ENCODE results near the gene DNLZ.

The DNLZ gene

DNA sequence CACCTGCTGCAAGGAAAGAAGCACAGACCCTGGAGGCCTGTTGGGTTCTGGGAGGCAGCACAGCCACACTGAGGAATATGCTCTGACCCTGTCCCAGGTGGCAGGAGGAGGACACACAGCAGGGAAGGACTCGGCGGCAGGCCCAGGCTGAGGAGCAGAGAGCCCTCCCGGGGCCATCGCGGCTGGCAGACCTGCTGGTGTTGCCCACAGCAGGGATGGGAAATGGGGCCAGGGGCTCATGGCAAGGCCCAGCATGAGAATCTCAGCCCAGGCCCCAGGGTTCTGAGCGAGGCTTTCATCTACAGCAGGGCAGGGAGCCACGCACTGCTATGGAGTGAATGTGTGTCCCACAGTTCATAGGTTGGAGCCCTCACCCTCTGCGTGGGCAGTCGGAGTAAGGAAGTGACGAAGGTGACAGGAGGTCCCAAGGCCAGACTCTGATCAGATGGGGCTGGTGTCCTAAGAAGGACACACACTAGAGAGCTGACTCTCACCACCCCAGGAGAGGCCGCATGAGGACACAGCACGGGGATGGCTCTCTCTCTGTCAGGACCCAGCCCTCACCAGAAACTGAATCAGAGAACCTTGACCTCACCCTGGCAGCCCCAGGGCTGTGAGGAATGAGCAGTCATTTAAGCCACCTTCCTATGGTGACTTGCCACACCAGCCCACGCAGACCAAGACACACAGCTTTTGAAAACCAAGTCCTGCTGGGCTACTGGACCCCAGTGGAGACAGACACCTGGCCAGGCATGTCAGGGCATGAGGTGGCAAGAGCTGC lies 46.5 kb downstream of the DNLZ start:
- DNase-seq (ENCODE audit: low spot score) = no peak

GRCh38 chr9:136316271-136316751 lies 47.2 kb downstream of the DNLZ start:
- DNase-seq (ENCODE audit: low spot score) = no peak

GRCh38 chr9:136314944-136315343 lies 48.6 kb downstream of the DNLZ start:
- DNase-seq (ENCODE audit: low spot score) = no peak

- DNase-seq (ENCODE audit: low spot score) = no peak
These were observed 49.5 kb downstream of the DNLZ start for GRCh38 chr9:136314056-136314416.

GRCh38 chr9:136313111-136314055 lies 50.2 kb downstream of the DNLZ start:
- no peak for DNase-seq (ENCODE audit: low spot score)

- DNase-seq (ENCODE audit: low spot score) = peak; percentile 57
These were observed 51.1 kb downstream of the DNLZ start for GRCh38 chr9:136312436-136312835.

- DNase-seq (ENCODE audit: low spot score) = no peak
These were observed 51.6 kb downstream of the DNLZ start for GRCh38 chr9:136312009-136312375.

DNA sequence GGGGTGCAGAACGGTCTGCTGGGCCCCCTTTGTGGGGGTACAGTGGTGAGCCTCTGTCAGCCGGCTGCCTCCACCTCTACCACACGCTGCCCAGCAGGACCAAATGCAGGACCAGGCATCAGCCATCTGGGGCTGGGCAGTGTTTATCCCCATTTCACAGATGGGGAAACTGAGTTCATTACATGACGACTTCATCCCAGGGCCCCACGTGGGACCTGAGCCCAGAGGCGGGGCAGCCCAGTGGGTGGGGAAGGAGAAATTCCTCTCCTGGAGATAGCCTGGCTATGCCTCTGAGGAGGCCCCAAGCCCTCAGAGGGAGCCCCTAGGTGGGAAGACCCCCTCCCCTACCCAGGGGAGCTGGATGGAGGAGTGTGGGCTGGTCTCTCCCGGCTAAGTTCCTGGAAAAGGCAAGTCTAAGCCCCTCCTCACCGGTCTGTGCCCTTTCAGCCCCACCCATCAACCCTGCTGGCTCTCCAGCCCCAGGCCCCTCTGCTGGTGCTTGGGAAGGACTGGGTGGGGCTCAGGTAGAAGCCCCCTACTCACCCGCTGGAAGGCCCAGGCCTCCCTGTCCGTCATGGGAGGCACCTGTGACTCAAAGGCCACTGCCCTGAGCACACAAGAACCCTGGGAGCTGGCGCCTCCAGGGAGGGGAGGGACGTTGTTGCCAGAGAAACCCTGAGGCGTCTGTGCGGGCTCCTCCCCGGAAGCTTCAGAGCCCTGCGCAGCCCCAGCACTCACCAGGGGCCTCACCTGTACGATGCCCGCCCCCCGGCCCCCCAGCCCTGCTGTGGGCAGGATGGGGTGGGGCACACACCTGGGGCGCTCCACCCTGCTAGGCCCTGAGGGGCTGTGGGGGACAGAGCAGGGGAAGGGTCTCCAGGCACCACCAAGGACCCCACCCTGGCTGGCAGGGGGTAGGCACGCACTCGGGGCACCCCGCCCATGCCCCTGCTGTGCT lies 52.2 kb downstream of the DNLZ start:
- no peak for DNase-seq (ENCODE audit: low spot score)

- no peak for DNase-seq (ENCODE audit: low spot score)
These were observed 53.1 kb downstream of the DNLZ start for GRCh38 chr9:136310273-136311030.

DNA sequence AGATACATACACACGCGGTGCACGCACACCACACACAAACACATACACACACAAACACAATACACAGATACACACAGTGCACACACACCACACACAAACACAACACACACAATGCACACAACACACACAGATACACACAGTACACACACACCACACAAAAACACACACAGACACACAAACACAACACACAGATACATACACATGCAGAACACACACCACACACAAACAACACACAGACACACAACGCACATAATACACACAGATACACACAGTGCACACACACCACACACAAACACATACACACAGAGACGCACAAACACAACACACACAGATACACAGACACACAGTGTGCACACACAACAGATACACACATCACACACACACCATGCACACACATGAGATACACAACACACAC lies 53.7 kb downstream of the DNLZ start:
- DNase-seq (ENCODE audit: low spot score) = no peak

All from globus pallidus (tissue), 1 donor.